T47D (cell line): Measurements from ENCODE around the gene CBX7.
"Not testable (repeated sequence)": the region's sequence is repeated elsewhere in the genome, so short reads cannot be mapped to it uniquely, and the experiment has no call there.

Source experiments
- DNase-seq, 2 experiments: peaks; one replicate each; pipeline versions ENCODE4 v3.0.0 to v3.0.0-alpha.2; 2011 to 2012; ENCODE audit warnings: low read depth in 1 of 2, low spot score in 1 of 2
- JUND ChIP-seq: IDR thresholded peaks from 2 replicates; pipeline ENCODE4 v1.6.1; 2012; ENCODE audit warnings: low read depth
- in situ Hi-C: cut with HindIII; loops from 2 replicates; pipeline ENCODE4 v1.10.0; 2016; ENCODE audit warnings: low sequenced_read_pairs, low pct_unique_long_range_greater_than_20kb

The CBX7 gene

GRCh38 chr22:39171623-39172264 lies 19.3 kb upstream of the CBX7 start:
- in situ Hi-C loops: no loop called here
- TF ChIP-seq JUND: no peak
- DNase-seq: no peak

DNA sequence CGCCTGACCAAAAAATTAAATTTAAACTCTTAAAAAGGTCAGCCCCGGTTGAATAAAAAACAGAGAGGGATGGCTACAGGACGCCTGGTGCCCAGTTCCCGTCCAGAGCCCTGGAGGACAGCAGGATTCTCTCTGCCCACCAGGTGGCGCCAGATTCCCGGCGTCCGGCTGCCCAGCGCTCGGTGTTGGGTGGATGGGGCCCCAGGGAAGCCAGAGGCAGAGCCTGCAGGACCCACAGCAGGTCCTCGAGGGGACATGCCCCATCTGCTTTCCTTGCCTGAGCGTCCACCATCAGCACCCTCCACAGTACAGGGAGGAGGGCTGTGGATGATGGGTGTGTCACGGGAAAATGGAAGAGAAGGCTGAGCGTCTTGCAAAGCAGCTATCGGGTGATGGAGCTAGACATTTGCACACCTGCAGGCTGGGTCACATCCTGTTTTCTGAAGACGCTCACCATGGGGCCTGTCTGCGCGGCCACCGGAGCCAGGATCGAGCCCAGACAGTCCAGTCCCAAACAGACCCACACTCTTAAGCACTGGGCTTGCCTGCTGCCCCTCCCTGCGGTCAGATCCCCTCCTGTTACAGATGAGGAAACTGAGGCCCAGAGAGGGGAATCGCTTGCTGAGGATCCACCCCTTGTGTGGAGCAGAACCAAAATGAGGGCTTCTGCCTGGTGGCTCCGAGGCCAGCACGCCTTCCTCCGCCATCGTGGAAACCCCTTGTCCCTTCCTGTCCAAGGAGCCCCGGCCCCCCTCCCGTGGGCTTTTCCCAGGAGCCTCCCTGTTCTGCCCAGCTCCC lies 18.5 kb upstream of the CBX7 start:
- in situ Hi-C loops: no loop called here

DNA sequence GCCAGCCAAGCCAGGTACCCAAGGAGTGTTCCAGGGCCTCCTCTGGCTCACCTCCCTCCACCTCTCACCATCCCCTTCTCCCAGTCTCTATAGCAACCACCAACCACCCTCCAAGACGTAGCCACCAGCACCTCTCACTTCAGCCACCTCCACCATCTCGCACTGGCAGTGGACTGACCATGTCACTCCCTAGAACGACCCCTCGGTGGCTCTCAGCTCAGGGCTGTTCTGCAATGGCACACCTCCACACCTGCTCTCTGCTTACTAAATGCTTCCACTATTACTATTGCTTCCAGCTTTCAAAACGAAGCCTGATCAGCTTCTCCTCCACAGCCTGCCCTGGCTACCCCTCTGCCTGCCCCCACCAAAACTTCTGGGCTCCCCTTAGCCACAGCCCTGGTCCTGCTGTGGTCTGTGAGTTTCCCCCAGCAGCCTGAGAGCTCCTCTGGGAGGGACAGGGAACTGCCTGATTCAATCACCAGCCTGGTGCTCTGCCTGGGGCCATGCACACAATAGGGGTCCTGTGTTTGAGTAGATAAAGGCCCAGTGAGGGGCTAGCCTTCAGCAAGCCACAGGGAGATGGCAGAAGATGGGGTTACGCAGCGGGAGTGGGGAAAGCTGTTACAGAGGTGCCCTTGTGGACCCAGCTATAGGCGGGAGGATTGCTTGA lies 17.5 kb upstream of the CBX7 start:
- no peak for DNase-seq
- no peak for TF ChIP-seq JUND
- in situ Hi-C loops: no loop called here

More for the DNA sequence above, 18.5 kb upstream of the CBX7 start:
- DNase-seq: peak; percentile 45 to 78
- TF ChIP-seq JUND: no peak

- no peak for TF ChIP-seq JUND
- in situ Hi-C loops: no loop called here
- DNase-seq: no peak
These were observed 14.1 kb upstream of the CBX7 start for GRCh38 chr22:39166547-39166946.

DNA sequence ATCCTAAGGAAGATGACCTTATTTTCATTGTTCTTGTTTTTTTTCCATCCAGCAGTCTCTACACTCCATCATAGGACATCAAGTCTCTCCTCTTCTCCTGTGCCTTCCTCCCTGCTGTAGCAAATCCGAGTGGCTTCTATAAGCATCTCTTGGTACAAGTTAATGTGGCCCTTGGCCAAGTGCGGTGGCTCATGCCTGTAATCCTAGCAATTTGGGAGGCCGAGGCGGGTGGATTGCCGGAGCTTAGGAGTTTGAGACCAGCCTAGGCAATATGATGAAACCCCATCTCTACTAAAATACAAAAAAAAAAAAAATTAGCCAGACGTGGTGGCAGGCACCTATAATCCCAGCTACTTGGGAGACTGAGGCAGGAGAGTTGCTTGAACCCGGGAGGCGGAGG lies 3.6 kb upstream of the CBX7 start:
- DNase-seq, in situ Hi-C loops: not testable (repeated sequence)

DNA sequence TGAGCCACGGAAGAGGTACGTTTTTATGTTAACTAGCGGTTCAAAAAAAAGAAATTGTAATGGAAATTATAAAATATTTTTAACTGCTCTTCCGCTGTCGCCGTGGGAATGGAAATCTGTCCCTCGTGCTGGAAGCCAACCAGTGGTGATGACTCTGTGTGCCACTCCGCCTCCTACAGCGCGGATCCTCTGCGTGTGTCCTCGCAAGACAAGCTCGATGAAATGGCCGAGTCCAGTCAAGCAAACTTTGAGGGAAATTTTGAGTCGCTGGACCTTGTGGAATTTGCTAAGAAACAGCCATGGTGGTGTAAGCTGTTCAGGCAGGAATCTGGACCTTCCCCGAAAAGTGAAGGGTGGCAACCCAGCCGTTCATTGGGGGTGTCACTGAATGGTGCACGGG lies 2.9 kb upstream of the CBX7 start:
- TF ChIP-seq JUND: no peak
- no peak for DNase-seq
- in situ Hi-C loops: no loop called here

- in situ Hi-C loops: no loop called here
- no peak for DNase-seq
- no peak for TF ChIP-seq JUND
These were observed 789 bp upstream of the CBX7 start for GRCh38 chr22:39153220-39153717.

GRCh38 chr22:39152024-39152510 lies 413 bp downstream of the CBX7 start:
- in situ Hi-C loops: no loop called here

DNA sequence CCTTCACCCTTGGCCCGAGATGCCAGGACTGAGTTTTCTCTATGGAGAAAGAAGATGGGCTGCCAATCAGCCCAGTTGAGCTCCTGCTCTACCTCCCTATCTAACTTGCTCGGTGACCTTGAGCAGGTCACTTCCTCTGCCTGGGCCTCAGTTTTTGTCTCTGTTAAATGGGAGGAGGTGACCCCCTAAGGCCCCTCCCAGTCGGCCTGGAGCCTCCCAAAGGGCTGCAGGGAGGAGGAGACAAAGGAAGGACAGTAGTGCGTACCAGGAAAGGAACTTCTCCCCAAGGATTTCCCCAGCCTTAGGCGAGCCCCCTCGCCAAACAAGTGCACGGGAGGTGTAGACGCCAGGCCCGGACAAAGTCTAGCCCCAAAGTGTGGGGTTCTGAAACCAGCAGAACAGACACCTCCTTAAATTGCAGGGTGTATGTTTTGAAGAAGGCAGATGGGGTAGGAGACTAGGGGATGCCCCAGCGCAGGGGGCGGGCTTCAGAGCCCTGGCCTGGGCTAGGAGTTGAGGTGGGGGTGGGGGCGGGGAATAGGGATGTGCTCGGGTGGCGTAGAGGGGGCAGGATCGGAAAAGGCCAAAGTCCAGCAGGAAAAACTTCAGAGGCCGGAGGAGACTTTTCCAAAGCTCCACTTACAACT lies 1.0 kb downstream of the CBX7 start:
- TF ChIP-seq JUND: no peak
- no peak for DNase-seq
- in situ Hi-C loops: no loop called here

More at GRCh38 chr22:39152024-39152510, 413 bp downstream of the CBX7 start:
- no peak for TF ChIP-seq JUND
- DNase-seq: no peak

DNA sequence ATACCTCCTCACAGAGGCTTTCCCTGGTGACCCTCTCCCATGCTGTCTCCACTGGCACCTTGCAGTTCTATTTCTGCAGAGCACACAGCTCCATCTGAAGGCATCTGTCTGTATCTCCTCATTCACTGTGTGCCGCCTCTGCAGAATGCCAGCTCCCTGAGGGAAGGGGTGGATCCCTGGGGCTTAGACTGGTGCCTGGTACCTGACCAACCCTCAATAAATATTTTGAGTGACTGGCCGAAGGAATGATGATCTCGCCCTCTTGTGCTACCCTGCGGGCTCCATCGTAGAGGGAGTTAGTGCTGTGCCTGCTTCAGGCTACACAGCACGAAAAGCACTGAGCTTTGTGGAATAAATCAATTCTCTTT lies 1.6 kb downstream of the CBX7 start:
- peak; percentile 23 to 46 for DNase-seq
- in situ Hi-C loops: no loop called here
- TF ChIP-seq JUND: no peak

GRCh38 chr22:39149915-39150847 lies 2.3 kb downstream of the CBX7 start:
- in situ Hi-C loops: no loop called here
- no peak for TF ChIP-seq JUND
- no peak for DNase-seq
